GM12872 (cell line): Measurements from ENCODE around the gene TRMT2A.

Experiments used
- CTCF ChIP-seq: IDR thresholded peaks from 3 replicates; pipeline ENCODE4 v1.5.1; 2011; ENCODE audit warnings: low read depth, mild to moderate bottlenecking, low read length, moderate library complexity; ENCODE audit not compliant: insufficient read depth

Gene TRMT2A

GRCh38 chr22:20147237-20147988 lies 30.4 kb upstream of the TRMT2A start:
- no peak for TF ChIP-seq CTCF

DNA sequence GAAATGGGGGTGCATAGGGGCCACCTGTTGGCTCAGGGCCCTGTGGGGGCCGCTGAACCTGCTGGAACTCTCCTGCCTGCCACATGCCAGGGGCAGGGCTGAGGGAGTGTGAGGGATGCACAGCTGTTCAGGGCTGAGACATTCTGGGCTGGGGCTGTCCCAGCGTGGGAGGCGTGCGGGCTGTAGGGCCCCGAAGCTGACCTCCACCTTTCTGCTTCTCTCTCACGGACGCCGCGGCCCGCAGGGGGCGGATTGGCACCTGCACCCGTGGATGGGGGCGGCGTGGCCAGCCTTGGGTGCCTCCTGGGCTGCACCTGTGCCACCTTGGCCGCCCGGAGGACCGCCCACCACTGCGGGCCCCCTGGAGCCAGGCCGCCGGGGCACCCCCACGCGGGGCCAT lies 29.8 kb upstream of the TRMT2A start:
- no peak for TF ChIP-seq CTCF

DNA sequence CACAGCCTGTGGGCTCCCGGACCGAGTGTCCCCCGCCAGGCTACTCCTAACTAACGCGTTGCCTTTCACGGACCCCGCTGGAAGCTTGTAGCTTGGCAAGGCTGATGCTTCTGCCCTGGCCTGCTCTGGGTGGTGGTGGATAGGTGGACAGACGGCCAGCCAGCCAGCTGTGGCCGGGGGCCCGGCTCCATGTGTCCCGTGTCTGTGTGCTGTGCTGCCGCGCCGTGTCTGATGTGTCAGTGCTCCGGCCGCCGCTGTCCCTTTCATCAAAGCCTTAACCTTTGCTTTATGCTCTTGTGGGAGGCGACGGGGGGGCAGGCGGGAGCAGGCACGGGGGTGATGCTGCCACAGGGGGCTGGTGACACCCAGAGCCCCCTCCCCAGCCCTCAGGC lies 28.8 kb upstream of the TRMT2A start:
- no peak for TF ChIP-seq CTCF

DNA sequence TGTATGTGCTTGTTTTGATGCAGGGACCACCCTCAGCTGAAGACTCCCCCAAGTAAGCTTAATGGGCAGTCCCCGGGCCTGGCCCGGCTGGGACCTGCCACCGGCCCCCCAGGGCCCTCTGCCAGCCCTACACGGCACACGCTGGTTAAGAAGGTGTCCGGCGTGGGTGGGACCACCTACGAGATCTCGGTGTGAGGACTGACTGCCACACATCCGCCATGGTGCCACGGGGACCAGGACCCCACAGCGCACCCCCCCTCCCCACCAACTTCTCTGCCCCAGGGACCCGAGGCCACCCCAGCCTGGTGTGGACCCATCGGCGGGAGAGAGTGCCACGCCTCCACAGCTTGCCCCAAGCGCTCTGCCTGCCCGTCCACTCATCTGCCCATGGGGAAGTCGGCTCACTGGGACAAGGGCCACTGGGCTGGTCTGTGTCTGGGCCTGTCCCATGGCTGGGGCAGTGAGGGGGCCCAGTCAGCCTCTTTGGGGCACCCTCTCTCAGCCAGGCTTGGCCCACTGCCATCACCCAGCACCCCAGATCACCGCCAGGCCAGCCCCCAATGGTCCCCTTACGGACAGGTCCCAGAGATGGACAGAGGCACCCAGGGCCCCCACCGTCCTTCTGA lies 28.3 kb upstream of the TRMT2A start:
- TF ChIP-seq CTCF, result no peak

- TF ChIP-seq CTCF, result no peak
These were observed 27.0 kb upstream of the TRMT2A start for GRCh38 chr22:20143883-20144665.

DNA sequence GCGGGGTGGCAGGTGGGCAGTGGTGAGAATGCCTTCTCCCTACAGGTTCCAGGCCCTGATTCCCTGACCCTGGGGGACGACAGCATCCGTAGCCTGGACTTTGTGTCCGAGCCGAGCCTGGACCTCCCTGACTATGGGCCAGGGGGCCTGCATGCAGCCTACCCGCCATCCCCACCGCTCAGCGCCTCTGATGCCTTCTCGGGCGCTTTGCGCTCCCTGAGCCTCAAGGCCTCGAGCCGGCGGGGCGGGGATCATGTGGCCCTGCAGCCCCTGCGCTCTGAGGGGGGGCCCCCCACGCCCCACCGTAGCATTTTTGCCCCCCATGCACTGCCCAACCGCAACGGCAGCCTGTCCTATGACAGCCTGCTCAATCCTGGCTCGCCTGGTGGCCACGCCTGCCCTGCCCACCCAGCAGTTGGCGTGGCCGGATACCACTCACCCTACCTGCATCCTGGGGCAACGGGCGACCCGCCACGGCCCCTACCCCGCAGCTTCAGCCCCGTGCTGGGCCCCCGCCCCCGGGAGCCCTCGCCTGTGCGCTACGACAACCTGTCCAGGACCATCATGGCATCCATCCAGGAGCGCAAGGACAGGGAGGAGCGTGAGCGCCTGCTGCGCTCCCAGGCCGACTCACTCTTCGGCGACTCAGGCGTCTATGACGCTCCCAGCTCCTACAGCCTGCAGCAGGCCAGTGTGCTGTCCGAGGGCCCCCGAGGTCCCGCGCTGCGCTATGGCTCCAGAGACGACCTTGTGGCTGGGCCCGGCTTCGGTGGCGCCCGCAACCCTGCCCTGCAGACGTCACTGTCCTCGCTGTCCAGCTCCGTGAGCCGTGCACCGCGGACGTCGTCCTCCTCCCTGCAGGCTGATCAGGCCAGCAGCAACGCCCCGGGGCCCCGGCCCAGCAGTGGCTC lies 25.9 kb upstream of the TRMT2A start:
- TF ChIP-seq CTCF, result no peak
